Neural cell (in vitro differentiated cells): Measurements from ENCODE around the gene KIF22. TPM values are rescaled to one million over a fixed set of nuclear protein-coding genes. Genes with fewer than 3 reads are reported as not detected.

Experiments used
- H2AFZ ChIP-seq: fragments of 200-600, 300-800 bp; sonication (generic), shearing (Covaris generic); 2 replicates; pipeline ENCODE4 v1.6.0; 2014; ENCODE audit warnings: low read depth, mild to moderate bottlenecking, antibody characterized with exemption, low read length, moderate library complexity
- H3F3A ChIP-seq: fragments of 200-600 bp; shearing (Covaris generic); 2 replicates; pipeline ENCODE4 v1.6.1; 2016; ENCODE audit warnings: mild to moderate bottlenecking, moderate library complexity, mixed read lengths, antibody characterized with exemption, low read length; ENCODE audit not compliant: insufficient read depth, poor library complexity, severe bottlenecking
- H3K27ac ChIP-seq: fragments of 200-600, 300-800 bp; sonication (generic), shearing (Covaris generic); 2 replicates; pipeline ENCODE4 v1.5.1; 2014; ENCODE audit warnings: mild to moderate bottlenecking, low read length, moderate library complexity
- H3K27me3 ChIP-seq: fragments of 300-800, 200-600 bp; sonication (generic), shearing (Covaris generic); 2 replicates; pipeline ENCODE4 v1.6.0; 2014; ENCODE audit warnings: mild to moderate bottlenecking, low read depth, low read length, moderate library complexity; ENCODE audit not compliant: insufficient read depth
- H3K36me3 ChIP-seq: fragments of 300-800, 200-600 bp; sonication (generic), shearing (Covaris generic); 2 replicates; pipeline ENCODE4 v1.5.1; 2014; ENCODE audit warnings: mild to moderate bottlenecking, antibody characterized with exemption, low read length, moderate library complexity; ENCODE audit not compliant: insufficient read depth
- H3K4me2 ChIP-seq: fragments of 300-800, 200-600 bp; sonication (generic), shearing (Covaris generic); 2 replicates; pipeline ENCODE4 v1.6.0; 2014; ENCODE audit warnings: mild to moderate bottlenecking, low read length
- H3K4me3 ChIP-seq: fragments of 300-800, 200-600 bp; sonication (generic), shearing (Covaris generic); 2 replicates; pipeline ENCODE4 v1.5.1; 2014; ENCODE audit warnings: mild to moderate bottlenecking, low read length, moderate library complexity
- H3K79me2 ChIP-seq: fragments of 200-600 bp; shearing (Covaris generic); replicated peaks from 2 replicates; pipeline ENCODE4 v1.6.0; 2014; ENCODE audit warnings: mild to moderate bottlenecking, low read length, moderate library complexity; ENCODE audit not compliant: insufficient read depth
- H3K9ac ChIP-seq: fragments of 300-800, 200-600 bp; sonication (generic), shearing (Covaris generic); 2 replicates; pipeline ENCODE4 v1.6.1; 2016; ENCODE audit warnings: mild to moderate bottlenecking, low read length, mixed read lengths
- H3K9me2 ChIP-seq: fragments of 200-600 bp; shearing (Covaris generic); 2 replicates; pipeline ENCODE4 v1.6.1; 2016; ENCODE audit warnings: mild to moderate bottlenecking, low read length, mixed read lengths; ENCODE audit not compliant: insufficient read depth
- H3K9me3 ChIP-seq: fragments of 200-600, 300-800 bp; sonication (generic), shearing (Covaris generic); 2 replicates; pipeline ENCODE4 v1.6.1; 2016; ENCODE audit warnings: mild to moderate bottlenecking, mixed run types, low read length, moderate library complexity, mixed read lengths
- H4K20me1 ChIP-seq: fragments of 200-600 bp; shearing (Covaris generic); 2 replicates; pipeline ENCODE4 v1.6.1; 2016; ENCODE audit warnings: mild to moderate bottlenecking, mixed run types; ENCODE audit not compliant: insufficient read depth
- EP300 ChIP-seq: fragments of 450-650 bp; conservative IDR thresholded peaks from 2 replicates; pipeline ENCODE4 v1.6.1; 2014; ENCODE audit warnings: antibody characterized with exemption, mild to moderate bottlenecking, moderate library complexity; ENCODE audit not compliant: poor library complexity, severe bottlenecking
- EZH2 ChIP-seq: fragments of 200-600, 300-800 bp; shearing (Covaris generic), sonication (generic); IDR thresholded peaks from 2 replicates; pipeline ENCODE4 v1.6.1; 2014; ENCODE audit warnings: antibody characterized with exemption, low read length, borderline replicate concordance, mild to moderate bottlenecking; ENCODE audit not compliant: insufficient read depth, poor library complexity, severe bottlenecking
- MXI1 ChIP-seq: fragments of 450-650 bp; conservative IDR thresholded peaks from 2 replicates; pipeline ENCODE4 v1.6.1; 2014; ENCODE audit warnings: antibody characterized with exemption, mild to moderate bottlenecking; ENCODE audit not compliant: poor library complexity, severe bottlenecking
- POLR2AphosphoS5 ChIP-seq: IDR thresholded peaks from 2 replicates; pipeline ENCODE4 v1.6.1; 2012
- RAD21 ChIP-seq: fragments of 450-650 bp; conservative IDR thresholded peaks from 2 replicates; pipeline ENCODE4 v1.6.1; 2014; ENCODE audit warnings: antibody characterized with exemption, mild to moderate bottlenecking, moderate library complexity
- SMC3 ChIP-seq: fragments of 450-650 bp; conservative IDR thresholded peaks from 2 replicates; pipeline ENCODE4 v1.6.1; 2014; ENCODE audit warnings: antibody characterized with exemption, mild to moderate bottlenecking, moderate library complexity; ENCODE audit not compliant: poor library complexity
- TAF1 ChIP-seq: IDR thresholded peaks from 2 replicates; pipeline ENCODE4 v1.6.1; 2012; ENCODE audit warnings: low read depth
- polyA plus RNA-seq: library from polyadenylated mRNA; depleted of rRNA; stranded (reverse); fragments of >200 nt; gene quantifications from 2 replicates; pipeline ENCODE4 v1.2.3, GENCODE V29; 2014
- TF ChIP-seq, protein P1 (sequence below): fragments of 450-650 bp; IDR thresholded peaks from 2 replicates; pipeline ENCODE4 v1.5.1; 2014; ENCODE audit warnings: antibody characterized with exemption, mild to moderate bottlenecking, moderate library complexity; ENCODE audit not compliant: poor library complexity, severe bottlenecking
- TF ChIP-seq, protein P2 (sequence below): IDR thresholded peaks from 2 replicates; pipeline ENCODE4 v1.6.1; 2012; ENCODE audit warnings: borderline replicate concordance

KIF22 gene
- polyA plus RNA-seq, 1 donor from 2014 or later: 81.1 TPM

- H3F3A ChIP-seq: peaks cover 7% of the 10 kb centered on the region
- H4K20me1 ChIP-seq: peaks cover 3% of the 10 kb centered on the region
- H3K27me3 ChIP-seq: no peaks in the 10 kb centered on the region
- no peaks in the 10 kb centered on the region for H3K9me2 ChIP-seq
- no peaks in the 10 kb centered on the region for H3K9me3 ChIP-seq
- H3K27ac ChIP-seq: peak overlapping the region; percentile 98
- no peaks in the 10 kb centered on the region for H3K36me3 ChIP-seq
- TF ChIP-seq EZH2: no peak
- peak; percentile 24 for TF ChIP-seq RAD21
- peak; percentile 97 for TF ChIP-seq POLR2AphosphoS5
- peak; percentile 53 for TF ChIP-seq SMC3
- peak; percentile 94 for TF ChIP-seq TAF1
- peak; percentile 75 for TF ChIP-seq MXI1
- TF ChIP-seq, protein P1, sequence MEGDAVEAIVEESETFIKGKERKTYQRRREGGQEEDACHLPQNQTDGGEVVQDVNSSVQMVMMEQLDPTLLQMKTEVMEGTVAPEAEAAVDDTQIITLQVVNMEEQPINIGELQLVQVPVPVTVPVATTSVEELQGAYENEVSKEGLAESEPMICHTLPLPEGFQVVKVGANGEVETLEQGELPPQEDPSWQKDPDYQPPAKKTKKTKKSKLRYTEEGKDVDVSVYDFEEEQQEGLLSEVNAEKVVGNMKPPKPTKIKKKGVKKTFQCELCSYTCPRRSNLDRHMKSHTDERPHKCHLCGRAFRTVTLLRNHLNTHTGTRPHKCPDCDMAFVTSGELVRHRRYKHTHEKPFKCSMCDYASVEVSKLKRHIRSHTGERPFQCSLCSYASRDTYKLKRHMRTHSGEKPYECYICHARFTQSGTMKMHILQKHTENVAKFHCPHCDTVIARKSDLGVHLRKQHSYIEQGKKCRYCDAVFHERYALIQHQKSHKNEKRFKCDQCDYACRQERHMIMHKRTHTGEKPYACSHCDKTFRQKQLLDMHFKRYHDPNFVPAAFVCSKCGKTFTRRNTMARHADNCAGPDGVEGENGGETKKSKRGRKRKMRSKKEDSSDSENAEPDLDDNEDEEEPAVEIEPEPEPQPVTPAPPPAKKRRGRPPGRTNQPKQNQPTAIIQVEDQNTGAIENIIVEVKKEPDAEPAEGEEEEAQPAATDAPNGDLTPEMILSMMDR: no peak
- TF ChIP-seq, protein P2, sequence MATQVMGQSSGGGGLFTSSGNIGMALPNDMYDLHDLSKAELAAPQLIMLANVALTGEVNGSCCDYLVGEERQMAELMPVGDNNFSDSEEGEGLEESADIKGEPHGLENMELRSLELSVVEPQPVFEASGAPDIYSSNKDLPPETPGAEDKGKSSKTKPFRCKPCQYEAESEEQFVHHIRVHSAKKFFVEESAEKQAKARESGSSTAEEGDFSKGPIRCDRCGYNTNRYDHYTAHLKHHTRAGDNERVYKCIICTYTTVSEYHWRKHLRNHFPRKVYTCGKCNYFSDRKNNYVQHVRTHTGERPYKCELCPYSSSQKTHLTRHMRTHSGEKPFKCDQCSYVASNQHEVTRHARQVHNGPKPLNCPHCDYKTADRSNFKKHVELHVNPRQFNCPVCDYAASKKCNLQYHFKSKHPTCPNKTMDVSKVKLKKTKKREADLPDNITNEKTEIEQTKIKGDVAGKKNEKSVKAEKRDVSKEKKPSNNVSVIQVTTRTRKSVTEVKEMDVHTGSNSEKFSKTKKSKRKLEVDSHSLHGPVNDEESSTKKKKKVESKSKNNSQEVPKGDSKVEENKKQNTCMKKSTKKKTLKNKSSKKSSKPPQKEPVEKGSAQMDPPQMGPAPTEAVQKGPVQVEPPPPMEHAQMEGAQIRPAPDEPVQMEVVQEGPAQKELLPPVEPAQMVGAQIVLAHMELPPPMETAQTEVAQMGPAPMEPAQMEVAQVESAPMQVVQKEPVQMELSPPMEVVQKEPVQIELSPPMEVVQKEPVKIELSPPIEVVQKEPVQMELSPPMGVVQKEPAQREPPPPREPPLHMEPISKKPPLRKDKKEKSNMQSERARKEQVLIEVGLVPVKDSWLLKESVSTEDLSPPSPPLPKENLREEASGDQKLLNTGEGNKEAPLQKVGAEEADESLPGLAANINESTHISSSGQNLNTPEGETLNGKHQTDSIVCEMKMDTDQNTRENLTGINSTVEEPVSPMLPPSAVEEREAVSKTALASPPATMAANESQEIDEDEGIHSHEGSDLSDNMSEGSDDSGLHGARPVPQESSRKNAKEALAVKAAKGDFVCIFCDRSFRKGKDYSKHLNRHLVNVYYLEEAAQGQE: peak; percentile 93
- TF ChIP-seq EP300: peak; percentile 63
- H3K4me2 ChIP-seq: peak overlapping the region; percentile 91
- H3K79me2 ChIP-seq: peaks cover 25% of the 10 kb centered on the region
- peak overlapping the region; percentile 73 for H2AFZ ChIP-seq
- H3K4me3 ChIP-seq: peak overlapping the region; percentile 93
- H3K9ac ChIP-seq: peak overlapping the region; percentile 94
Measured at GRCh38 chr16:29805232-29806098, 14.9 kb downstream of the KIF22 start.

GRCh38 chr16:29806099-29806579 lies 15.6 kb downstream of the KIF22 start, which contains the start of gene MAZ:
Gene MAZ, plus strand, starts transcription at chr16:29806529. Its CDS starts 173 bp downstream, at chr16:29806702.
- Histone ChIP-seq H3K27ac (peak within 1 kb of the TSS; percentile 98), H3K9ac (peak within 1 kb of the TSS; percentile 99), H3K9me3 (no peaks in the 10 kb centered on the region), H3K4me2 (peak within 1 kb of the TSS; percentile 69), H3F3A (peaks cover 7% of the 10 kb centered on the region), H2AFZ (no peak within 1 kb of the TSS), H3K27me3 (no peaks in the 10 kb centered on the region), H3K9me2 (no peaks in the 10 kb centered on the region), H3K4me3 (peak within 1 kb of the TSS; percentile 100), H3K36me3 (no peaks in the 10 kb centered on the region), H4K20me1 (peaks cover 3% of the 10 kb centered on the region), H3K79me2 (peaks cover 25% of the 10 kb centered on the region)
- TF ChIP-seq EP300: no peak
- TF ChIP-seq, protein P2: no peak
- no peak for TF ChIP-seq MXI1
- TF ChIP-seq EZH2: no peak
- TF ChIP-seq TAF1: no peak
- no peak for TF ChIP-seq SMC3
- TF ChIP-seq, protein P1: no peak
